SW480 (cell line): ENCODE data around the gene NRXN2.

Experiments
- DNase-seq: peaks from one replicate; pipeline ENCODE4 v3.0.0-alpha.2; 2016; ENCODE audit warnings: low spot score

The NRXN2 gene

GRCh38 chr11:64627371-64627770, 95.6 kb downstream of the NRXN2 start:
- no peak for DNase-seq

DNA sequence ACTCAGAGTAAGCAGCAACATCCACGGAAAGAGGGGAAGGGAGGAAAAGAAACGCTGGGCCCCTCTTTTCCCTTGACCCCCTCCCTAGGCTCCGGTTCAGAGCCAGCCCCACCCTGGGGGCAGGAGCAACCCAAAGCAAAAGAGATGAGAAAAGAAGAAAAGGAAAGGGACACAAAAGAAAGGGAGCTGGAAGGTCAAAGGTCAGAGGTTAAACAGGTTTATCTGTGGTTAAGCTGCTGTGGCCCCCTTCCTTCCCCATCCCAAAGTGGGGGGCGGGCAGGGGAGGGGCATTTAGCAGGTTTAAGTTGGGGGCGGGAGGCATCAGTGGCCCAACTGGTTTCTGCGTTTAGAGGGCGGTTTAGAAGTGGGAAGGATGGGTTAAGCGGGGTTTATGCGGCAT, 96.4 kb downstream of the NRXN2 start:
- DNase-seq = no peak

- no peak for DNase-seq
Measured at GRCh38 chr11:64624883-64625481, 98.0 kb downstream of the NRXN2 start.

GRCh38 chr11:64622681-64623080, 100.3 kb downstream of the NRXN2 start:
- DNase-seq = no peak

DNA sequence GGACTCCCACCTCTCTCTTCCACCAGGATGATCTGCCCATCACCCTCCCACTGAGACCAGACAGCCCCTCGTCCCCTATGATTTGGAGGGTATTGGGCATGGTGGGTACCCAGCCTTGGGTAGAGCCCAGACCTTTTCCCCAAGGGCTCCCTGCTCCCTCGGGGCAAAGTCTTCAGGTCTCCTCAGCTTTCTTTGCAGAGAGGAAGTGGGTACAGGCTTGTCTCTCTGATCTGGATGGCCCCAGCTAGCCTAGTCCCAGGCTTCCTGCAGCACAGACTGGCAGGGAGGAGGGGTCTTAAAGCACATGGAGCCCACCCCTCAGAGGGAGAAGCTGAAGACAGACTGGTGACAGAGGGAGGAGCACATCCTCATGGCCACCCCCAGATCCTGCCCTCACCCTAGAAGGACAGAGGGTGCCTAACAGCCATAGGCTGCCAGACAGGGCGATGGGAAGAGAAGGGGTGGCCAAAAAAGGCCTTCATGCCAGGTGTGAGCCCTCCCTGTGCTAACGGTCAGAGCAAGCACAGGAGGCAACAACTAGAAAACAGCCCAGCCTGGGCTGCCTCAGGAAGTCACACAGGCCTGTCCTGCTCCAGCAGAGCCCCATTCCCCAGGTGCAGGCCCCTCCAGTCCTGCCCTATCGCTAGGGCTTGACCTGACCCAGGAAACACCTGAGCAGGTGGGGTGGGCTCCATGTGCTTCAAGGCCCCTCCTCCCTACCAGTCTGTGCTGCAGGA, 101.5 kb downstream of the NRXN2 start:
- no peak for DNase-seq

DNA sequence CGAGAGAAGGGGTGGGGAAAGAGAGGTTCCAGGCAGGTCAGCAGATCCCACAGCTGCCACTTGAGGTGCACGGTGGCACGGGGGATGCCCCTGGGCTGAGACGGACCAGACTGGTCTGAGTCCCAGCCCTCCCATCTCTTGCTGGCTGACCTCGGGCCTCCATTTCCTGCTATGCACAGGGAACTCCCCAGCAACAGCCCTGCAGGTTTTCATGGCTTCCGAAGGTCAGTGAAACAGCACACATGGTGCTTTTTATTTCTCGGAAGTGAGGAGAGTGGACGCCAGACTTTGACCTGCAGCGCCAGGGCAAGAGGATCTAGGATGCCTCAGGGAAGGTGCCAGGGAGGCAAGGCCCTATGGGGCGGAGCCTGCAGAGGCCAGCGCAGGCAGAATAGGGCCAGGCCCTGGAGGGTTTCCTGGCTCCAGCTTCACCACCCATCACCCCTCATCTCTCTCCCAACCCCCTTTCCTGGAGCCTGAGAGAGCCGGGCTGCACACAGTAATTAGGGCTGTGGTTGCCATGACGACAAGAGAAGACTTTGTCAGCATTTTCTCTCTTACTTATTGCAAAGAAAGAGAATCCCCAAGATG, 102.5 kb downstream of the NRXN2 start:
- DNase-seq = no peak

GRCh38 chr11:64619811-64620380, 103.1 kb downstream of the NRXN2 start:
- DNase-seq = no peak

DNA sequence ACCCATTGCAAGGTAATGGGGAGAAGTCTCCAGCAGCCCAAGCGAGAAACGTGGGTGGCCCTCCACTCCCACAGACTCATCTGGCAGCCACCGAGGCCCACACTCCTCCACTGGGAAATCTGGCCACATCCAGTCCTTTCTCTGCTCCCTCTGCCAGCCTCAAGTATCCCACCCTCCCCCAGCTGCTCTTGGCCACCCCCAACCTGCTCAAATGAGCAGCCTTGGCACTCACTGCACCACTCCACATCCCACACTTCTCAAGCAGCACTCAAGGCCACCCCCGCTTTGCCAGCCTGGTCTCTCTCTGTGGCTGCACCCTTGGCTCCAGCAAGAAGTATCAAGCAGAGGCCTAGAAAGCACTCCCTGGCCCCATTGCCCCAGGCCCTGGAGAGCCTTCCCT, 103.8 kb downstream of the NRXN2 start:
- no peak for DNase-seq

DNA sequence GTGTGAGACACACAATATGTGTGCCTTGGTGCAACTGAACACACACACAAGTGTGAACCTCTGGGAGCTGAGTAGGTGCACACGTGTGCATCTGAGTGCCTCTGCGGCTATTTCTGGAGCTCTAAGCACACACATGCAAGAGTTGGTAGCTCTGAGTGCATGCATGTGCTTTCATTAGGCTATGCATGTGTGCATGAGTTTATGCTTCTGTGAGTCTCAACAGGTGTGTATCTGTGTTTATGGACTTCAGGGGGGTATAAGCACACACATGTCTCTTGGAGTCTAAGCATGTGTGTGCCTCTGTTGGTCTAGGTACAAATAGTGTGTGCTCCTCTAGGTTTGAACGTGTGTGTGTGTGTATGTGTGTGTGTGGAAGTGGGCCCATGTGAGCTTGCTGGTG, 106.2 kb downstream of the NRXN2 start:
- no peak for DNase-seq

- no peak for DNase-seq
Measured at GRCh38 chr11:64614917-64615316, 108.1 kb downstream of the NRXN2 start.

GRCh38 chr11:64613648-64614047, 109.3 kb downstream of the NRXN2 start:
- DNase-seq = no peak

DNA sequence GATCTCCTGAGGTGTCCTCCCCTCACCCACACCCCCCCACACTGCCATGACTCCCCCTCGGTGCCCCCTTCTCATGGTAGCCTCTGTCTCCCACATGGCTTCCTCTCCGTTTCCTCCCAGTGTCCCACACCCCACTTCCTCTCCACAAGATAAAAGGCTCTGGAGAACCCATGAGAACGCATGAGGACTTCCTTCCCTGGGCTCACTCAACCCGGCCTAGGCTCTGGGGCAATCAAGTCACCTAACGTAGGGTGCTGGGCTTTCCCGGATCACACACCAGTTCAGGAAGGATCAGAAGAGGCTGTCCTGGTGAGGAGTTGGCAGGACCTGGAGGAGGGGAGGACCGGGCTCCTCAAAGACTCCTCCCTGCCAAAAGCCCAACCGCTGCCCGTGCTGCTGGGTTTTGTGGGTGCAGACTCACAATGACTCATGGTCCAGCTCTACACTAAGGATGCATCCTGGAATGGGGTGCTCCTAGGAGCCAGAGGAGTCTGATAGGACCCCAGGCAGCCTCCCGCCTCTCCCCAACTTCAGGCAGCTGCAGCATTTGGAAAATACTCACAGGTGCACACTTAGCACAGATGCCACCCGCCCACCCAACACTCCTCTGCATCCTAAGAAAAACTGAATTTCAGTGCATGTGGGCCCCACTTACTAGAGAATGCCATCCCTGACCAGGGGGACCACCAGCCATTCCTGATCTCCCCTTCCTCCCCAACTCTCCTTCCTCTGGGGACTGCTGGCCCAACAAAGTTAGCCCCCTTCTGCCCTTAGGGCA, 110.9 kb downstream of the NRXN2 start:
- DNase-seq = no peak

- DNase-seq = no peak
Measured at GRCh38 chr11:64611176-64611575, 111.8 kb downstream of the NRXN2 start.

- no peak for DNase-seq
Measured at GRCh38 chr11:64610596-64610995, 112.4 kb downstream of the NRXN2 start.

- peak; percentile 17 for DNase-seq
Measured at GRCh38 chr11:64609436-64610047, 113.5 kb downstream of the NRXN2 start.

- DNase-seq = no peak
Measured at GRCh38 chr11:64608636-64609035, 114.4 kb downstream of the NRXN2 start.

DNA sequence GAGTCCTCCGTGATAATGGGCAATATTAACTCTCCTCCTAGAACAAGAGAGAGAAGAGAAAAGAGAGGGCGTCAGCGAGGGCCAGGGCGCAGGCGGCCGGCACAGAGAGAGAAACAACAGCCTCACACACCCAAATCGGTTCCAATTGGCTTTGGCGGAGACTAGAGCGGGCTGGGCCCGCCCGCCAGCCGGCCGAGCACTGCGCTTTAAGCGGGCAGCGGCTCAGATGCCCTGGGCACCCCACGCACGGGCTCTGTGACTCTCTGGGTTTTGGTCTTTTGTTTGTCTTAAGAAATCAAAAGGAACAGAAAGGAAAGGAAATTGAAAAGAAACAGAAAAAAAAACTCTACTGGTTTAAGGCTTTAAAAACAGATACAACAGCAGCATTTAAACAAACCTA, 115.0 kb downstream of the NRXN2 start:
- no peak for DNase-seq

DNA sequence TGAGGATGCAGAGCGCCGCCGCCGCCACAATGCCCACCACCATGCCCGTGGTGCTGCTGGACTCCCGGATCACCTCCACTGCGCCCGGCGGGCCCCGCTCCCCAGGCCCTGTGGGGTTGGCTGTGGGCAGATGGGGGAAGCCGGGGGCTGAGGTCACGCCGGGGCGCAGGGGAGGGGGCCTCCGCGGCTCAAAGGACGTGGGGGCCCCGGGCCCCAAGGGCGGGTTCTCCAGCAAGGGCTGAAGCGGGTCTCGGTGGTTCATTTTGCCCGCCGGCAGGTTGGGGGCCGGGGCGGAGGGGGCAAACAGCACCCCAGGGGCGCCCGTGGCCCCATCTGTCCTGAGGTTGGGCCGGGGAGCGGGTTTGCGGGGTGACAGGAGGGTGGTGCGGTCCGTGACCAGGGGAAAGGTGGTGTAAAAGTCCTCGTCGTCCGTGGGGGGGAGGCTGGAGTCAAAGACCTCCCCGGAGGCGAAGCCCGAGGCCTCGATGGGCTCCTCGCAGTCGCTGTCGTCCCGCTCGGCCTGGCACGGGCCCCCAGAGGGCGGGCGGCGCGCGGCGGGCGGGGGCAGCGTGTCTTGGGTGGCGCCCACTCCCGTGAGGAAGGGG, 115.5 kb downstream of the NRXN2 start:
- no peak for DNase-seq

GRCh38 chr11:64606796-64607380, 116.1 kb downstream of the NRXN2 start:
- DNase-seq = no peak

- DNase-seq = no peak
Measured at GRCh38 chr11:64605656-64606585, 117.1 kb downstream of the NRXN2 start.
